CD4-positive, alpha-beta T cell treated with Interferon gamma for 1 hour (primary cell): ENCODE results near the gene KLHL36.

Experiments
- DNase-seq: peaks from one replicate; pipeline ENCODE4 v3.0.0-alpha.2; 2020

KLHL36 gene

DNA sequence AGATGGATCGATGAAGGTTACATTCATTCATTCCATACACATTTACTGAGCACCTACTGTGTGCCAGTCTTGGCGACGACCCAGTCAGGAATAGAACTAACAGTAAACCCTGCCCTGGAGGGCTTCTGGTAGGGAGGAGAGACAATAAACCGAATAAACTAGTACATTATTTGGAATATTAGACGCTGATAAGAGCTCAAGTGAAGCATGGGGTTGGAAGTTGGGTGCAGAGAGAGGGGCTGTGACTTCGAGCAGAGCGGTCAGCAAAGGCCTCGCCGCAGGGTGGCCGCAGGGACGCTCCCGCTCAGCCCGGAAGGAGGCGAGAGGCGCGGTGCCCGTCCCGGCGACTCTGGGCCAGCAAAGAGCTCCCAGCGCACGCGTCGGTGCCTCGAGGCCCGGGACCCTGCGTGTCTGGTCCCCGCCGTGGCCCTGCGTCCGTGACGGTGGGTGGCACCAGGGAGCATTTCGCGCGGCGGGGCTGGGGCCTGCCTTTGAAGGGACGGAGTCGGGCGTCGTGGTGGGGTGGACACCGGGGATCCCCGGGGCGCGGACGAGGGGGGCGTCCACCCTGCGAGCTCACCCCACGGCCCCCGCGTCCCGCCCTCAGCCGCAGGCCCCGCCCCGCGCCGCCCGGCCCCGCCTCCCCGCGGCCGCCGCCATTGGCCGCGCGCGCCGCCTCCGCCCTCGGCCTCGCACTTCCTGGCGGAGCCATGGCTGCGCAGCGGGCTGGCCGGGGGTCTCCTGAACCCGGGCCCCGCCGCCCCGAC is at the start of gene KLHL36:
KLHL36 (plus strand) TSS at position 684 of the 767 bp plus-strand sequence. CDS start 2,357 bp downstream, outside the sequence.
- peak; percentile 66 for DNase-seq

GRCh38 chr16:84599521-84600202 is 48.6 kb upstream of the KLHL36 start:
- DNase-seq, result peak; percentile 62

DNA sequence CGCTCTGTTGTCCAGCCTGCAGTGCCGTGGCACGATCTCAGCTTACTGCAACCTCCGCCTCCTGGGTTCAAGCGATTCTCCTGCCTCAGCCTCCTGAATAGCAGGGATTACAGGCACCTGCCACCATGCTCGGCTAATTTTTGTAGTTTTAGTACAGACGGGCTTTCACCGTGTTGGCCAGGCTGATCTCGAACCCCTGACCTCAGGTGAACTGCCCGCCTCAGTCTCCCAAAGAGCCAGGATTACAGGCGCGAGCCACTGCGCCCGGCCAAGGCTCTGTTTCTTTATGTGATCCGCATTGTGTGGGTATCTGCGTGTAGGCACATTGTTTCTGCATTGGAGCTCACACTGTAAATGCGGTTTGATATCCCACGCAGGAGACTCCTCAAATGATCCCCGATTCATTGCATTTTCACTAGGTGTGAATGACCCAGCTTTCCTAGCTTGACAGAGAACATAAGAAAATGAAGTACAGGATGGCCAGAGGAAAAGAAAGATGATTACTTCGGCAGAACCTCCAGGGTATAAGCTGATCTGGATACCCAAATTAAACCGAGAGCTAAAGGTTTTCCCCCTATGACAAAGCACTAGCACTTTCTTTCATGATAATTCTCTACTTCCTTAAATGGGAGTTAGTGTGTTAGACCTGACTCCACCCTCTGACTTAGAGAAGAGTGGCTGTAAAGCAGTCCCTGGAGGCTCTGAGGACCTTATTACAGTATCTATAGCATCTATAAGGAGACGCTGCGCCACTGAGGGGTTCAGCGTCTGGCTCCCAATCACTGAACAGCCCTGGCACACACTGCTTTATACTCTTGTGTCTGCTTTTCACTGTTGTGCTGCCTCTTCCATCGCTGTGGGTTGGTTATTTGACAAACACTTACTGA is 47.7 kb upstream of the KLHL36 start:
- DNase-seq, result peak; percentile 27

GRCh38 chr16:84603140-84603816 is 45.0 kb upstream of the KLHL36 start:
- peak; percentile 65 for DNase-seq

DNA sequence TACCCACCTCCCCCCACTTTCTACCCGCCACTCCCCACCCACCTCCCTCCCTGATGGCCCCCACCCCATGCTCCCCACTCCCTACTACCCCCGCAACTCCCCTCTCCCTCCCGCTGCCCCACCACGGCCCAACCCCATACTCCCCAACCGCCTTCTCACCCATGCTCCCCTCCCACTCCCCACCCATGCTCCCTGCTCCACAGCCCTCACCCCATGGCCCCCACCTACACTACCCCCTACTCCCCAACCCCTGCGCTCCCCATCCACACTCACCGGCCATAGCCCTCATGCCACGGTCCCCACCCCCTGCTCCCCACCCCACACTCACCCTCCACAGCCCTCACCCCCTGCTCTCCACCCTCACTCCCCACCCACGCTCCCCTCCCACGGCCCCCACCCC is 44.4 kb upstream of the KLHL36 start:
- DNase-seq, result no peak

DNA sequence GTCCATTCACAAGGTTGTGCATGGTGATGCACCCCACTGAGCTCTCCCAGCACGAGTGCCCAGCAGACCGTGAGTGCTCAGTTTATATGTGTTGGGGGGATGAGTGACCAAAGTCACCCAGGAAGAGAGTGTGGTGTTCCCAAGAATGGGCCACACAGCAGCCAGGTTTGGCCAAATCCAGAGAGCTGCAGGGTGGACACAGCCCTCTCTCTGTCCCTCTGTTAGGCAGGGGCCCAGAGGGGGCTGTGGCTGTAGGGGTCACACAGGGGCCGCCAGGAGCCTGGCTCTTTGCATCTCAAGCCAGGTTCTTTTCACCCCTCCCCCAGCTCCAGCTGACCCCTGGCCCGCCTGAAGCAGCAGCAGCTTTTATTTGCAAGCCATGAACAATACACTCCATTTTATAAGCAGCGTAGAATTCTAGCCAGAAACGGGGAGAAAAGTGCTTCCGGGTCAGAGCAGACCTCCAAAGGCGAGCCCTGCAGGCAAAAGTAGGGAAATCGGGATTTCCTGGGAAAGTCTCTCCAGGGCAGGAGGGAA is 43.8 kb upstream of the KLHL36 start:
- DNase-seq, result no peak

GRCh38 chr16:84605339-84605848 is 42.9 kb upstream of the KLHL36 start:
- no peak for DNase-seq

DNA sequence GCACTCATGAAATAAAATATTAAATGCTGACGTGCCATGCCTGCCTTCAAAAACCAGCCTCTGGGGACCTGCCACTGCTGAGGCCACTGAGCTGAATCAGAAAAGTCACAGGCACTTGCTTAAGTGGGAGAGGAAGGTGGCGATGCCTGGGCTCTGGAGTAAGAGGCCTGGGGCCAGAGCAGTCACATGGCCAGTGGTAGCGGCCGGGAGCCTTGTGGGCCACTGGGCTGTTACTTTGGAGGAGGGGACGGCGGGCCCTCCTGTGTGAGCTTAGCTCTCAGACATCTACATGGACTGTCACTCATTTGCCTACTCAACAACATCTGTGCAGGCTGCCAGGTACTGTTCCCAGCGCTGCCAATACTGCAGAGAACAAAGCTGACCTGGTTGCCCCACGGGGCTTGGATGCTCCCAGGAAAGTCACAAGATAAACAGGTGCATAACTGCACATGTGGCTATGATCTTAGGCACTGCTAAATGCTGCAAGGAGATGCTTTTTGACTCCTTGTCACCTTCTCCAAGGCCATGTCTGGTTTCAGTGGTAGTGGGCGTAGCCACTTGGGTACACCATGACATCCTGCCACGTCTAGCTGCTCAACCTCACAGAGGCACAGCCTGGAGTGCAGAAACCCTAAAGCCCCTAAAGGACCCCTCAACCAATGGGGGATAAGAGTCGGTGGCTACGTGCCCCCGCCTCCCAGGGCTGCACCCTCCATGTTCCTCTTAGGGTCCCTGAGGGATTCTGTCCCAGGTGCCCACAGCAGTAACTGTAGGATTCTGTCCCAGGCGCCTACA is 42.0 kb upstream of the KLHL36 start:
- DNase-seq, result peak; percentile 22

- no peak for DNase-seq
Measured at GRCh38 chr16:84607061-84607460, 41.2 kb upstream of the KLHL36 start.

DNA sequence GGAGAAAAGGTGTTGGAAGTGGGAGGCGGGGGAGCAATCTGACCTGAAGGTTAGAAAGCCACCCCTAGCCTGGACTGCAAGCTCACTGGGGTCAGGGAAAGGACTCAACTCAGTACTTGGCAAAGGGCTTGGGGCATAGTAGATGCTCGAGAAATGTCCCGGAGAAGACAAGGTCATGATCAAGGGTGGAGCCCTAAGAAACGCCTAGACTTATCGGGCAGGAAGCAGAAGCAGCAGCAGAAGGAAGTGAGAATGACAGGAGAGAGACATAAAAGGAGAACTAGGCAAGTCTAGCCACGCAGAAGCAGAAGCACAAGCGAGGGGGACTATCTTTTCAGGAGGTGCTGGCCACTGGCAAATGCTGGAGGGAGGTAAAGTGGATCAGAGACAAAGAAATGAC is 40.6 kb upstream of the KLHL36 start:
- peak; percentile 67 for DNase-seq

- peak; percentile 19 for DNase-seq
Measured at GRCh38 chr16:84608282-84608681, 40.0 kb upstream of the KLHL36 start.

DNA sequence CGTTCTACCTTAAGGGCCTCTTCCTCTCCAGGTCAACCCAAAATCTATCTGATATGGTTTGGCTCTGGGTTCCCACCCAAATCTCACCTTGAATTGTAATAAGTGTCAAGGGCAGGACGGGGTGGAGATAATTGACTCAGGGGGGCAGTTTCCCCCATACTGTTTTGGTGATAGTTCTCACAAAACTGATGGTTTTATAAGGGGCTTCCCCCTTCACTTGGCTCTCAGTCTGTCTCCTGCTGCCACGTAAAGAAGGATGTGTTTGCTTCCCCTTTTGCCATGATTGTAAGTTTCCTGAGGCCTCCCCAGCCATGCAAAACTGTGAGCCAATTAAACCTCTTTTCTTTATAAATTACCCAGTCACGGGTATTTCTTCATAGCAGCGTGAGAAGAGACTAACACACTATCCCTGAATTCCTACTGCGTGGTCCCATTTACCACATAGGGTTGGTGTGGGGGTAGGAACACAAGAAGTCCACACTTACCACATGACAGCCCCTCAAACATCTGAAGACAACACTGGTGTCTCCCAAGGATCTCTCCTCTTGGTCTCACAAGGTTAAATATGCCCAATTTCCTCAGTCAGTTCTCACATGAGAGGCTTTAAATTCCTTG is 38.6 kb upstream of the KLHL36 start:
- no peak for DNase-seq

DNA sequence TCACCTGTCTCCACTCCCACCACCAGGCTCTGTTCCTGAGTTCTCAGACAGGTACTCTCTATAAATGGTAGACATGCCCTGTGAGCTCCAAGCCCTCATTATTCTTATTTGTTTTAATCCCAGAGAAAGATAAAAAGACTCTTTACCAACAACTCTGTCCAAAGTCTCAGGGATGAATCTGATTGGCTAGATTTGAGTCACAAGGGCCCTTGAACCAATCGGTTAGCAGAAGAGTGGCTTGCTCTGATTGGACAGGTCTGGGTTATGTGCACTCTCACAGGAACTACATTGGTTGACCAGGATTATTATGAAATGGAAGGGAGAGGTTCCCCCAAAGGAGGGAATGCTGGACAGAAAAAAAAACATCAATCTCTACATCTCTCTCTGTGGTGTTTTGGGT is 37.9 kb upstream of the KLHL36 start:
- no peak for DNase-seq

DNA sequence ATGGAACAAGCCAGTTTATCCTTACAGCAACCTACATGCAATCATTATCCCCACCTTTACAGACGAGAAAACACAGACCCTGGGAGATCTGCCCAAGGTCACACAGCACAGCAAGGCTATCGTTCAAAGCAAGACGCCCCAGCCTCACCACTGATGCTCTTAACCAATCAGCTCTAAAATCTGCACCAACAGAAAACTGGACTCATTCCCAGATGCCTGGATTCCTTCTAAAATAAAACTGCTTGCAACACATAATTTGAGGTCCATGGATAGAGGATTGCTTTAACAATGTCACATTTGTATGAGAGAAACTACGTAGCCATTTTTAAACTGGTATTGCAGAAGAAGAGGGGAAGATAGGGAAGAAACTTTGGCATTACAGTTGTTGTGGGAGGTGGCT is 37.3 kb upstream of the KLHL36 start:
- DNase-seq, result no peak

DNA sequence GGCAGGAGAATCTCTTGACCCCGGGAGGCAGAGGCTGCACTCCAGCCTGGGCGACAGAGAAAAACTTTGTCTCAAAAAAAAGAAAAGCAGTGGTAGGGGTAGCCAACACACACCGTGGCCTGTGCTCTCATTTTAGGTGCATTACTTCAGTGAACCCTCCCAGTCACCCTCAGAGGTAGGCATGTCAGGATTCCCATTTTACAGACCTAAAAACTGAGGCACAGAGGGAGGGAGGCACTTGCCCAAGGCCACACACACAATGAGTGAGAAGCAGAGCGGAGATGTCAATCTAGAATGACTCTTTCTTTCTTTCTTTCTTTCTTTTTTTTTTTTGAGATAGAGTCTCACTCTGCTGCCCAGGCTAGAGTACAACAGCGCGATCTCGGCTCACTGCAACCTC is 35.6 kb upstream of the KLHL36 start:
- no peak for DNase-seq

DNA sequence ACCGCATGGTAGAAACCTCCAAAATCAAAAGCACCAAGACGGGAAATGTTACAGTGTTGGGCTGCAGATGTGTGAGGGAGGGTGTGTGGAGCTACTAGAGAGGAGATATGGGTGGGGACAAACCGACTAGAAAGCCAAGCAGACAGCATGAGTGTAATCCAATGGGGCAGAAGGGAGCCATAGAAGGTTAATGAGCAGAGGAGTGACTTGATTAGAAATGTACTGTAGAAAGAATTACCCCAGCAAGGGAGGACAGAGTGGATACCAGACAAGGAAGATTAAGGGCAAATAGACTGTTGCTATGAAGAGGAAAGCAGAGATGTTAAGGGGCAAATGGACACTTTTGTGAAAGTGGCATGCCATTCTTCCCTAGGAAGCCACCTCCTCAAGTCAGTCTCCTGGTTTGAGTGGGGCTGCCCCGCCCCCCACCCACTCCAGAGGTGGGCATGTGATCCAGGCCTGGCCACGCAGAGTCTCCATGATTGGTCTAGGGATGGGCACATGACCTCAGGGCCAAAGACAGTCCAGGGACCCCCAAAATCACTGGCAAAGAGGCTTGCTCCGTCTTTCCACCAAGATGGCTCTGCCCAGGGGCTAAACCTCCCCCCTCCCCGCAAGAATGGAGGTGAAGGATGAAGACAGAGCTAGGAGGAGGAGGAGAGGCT is 34.8 kb upstream of the KLHL36 start:
- no peak for DNase-seq

DNA sequence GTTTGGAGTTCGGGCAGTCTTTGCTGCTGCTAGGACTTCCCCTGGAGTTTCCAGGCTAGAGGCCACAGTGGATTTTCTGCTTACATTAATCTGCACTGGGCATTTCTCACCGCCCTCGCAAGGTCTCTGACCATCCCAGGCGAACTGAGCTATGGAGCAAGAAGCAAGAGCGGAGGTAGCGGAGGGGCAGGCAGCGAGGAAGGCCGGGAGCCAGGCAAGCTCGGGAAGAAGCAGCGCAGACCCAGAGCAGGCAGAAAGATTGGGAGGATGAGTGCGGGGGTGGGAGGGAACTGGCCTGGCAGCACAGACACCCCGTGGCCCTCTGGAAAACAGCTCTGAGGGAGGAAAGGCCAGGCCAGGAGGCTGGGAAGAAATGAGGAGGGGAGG is 34.2 kb upstream of the KLHL36 start:
- no peak for DNase-seq

DNA sequence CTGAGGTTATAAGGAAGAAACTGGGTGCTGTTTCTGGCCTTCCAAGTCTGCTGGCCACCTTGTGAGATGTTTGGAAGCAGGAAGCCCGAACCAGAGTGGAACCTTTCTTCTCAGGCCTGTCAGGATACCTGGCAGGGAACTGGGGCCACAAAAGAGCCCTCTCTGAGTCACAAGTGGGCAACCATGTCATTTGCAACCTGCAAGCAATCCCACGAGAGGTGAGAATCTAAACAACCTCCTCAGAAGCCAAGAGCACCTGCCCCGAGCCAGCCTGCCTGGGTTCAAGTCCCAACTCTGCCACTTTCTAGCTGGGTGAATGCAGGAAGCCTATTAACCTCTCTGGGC is 33.7 kb upstream of the KLHL36 start:
- no peak for DNase-seq

DNA sequence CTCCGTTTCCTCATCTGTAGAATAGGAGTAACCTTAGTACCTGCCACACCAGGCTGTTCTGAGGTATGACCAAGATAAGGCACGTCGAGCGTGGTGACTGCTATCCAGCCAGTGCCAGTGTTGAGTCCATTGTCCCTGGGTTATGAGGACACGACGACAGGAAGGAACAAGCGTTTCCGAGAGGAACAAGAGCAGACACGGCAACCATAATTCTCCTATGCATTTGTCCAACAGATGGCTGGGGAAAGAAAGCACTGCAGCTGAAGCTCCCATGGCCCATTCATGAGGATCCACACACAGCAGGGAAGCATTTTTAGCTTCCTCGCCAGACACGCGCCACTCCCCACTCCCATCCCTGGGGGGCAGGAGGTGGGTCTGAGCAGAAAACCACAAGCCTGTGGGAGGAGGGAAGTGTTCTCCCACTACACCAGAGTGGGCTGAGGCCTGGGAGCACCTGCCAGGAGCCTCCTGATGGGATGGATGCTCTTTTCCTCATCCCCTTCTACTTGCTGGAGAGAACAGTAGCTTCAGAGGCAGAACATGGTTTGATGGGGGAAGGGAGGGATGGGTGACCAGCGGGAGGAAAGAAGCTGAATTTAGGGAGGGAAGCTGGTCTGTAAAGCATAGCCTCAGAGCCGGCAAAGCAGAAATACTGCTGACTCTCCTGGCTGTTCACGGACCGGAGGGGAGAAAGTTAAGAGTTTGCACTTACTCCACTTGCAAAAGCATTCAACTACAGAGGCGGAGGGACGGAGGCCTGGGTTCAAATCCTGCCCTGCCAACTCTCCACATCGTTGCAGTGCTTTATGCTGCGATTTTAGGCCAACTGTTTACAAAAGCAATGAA is 33.1 kb upstream of the KLHL36 start:
- DNase-seq, result no peak

DNA sequence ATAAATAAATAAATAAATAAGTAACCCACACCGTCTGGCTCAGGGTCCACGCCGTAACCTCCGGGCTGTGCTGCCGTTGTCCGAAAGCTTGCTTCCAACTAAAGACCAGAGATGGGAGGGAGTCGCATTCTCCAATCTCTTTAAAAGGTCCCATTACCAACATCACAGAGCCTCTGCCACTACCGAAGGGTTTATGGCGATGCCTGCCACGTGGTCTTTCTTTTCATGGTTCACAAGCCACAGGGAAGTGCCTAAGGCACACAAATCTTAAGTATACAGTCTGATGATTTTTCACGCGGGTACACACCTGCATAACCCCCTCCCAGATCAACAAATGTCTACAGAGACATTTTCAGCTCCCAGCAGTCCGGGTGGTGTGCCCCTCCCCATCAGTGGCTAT is 31.8 kb upstream of the KLHL36 start:
- DNase-seq, result peak; percentile 24
